ENCODE results near the gene NR1I3.

The NR1I3 gene

GRCh38 chr1:161199506-161200139 is 38.4 kb downstream of the NR1I3 start:
- peak overlapping the region; percentile 95 for H3K27ac ChIP-seq (ENCODE audit: low read length)
- no peaks in the 10 kb centered on the region for H3K9me3 ChIP-seq (ENCODE audit: control insufficient read depth in 1 of 2, low read length in 2 of 2)
- peak overlapping the region in 1 of 2 donors; percentile 17 for H3K4me3 ChIP-seq (ENCODE audit: low read depth in 1 of 2, low read length in 2 of 2)
- H3K27me3 ChIP-seq (ENCODE audit: low read depth, low read length), result no peaks in the 10 kb centered on the region
- H3K36me3 ChIP-seq (ENCODE audit: control insufficient read depth in 1 of 2, insufficient read depth in 2 of 2, low read length in 2 of 2), result peaks cover 8 to 14% of the 10 kb centered on the region in 2 donors
- peaks cover 18 to 51% of the 10 kb centered on the region in 2 donors for H3K4me1 ChIP-seq (ENCODE audit: control insufficient read depth in 1 of 2, insufficient read depth in 2 of 2, low read length in 2 of 2)

- H3K4me1 ChIP-seq (ENCODE audit: control insufficient read depth in 1 of 2, insufficient read depth in 2 of 2, low read length in 2 of 2), result peaks cover 18 to 51% of the 10 kb centered on the region in 2 donors
Observed at GRCh38 chr1:161198897-161199431, 39.0 kb downstream of the NR1I3 start, which contains the start of gene ADAMTS4. Gene ADAMTS4, minus strand, starts transcription at chr1:161199054. Its CDS starts 427 bp downstream, at chr1:161198627.

DNA sequence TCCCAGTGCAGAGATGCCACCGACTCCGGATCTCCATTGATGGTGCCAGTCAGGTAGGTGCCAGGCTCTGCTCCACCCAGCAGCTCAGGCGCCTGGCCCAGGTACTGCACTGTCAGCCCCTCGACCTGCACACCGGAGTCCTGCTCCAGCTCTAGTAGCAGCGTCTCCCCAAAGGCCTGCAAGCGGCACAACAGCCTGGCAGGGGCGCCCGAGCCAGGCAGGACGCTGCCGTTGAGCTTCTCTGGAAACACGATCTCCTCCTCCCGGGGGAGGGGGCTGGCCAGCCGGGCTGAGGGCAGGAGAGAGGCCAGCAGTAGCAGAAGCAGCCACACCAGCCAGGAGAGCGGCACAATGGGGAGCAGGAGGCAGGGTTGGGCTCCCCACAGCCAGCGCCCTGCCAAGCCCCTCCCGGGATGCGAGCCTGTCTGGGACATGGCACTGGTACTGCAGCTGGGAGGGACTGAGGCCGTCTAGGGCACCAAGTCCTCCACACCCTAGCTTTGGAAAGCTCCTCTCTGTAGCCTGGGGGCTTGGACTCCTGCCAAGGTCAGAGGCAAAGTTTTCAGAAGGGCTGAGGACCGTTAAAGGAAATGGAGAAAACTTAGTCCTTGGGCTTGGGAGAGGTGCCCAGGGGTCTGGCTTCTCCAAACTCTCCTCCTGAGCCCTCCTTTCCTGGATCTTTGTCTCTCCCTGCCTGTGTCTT is 39.7 kb downstream of the NR1I3 start:
- H3K9me3 ChIP-seq (ENCODE audit: control insufficient read depth in 1 of 2, low read length in 2 of 2), result no peaks in the 10 kb centered on the region
- no peaks in the 10 kb centered on the region for H3K27me3 ChIP-seq (ENCODE audit: low read depth, low read length)
- peaks cover 4 to 8% of the 10 kb centered on the region in 2 donors for H3K36me3 ChIP-seq (ENCODE audit: control insufficient read depth in 1 of 2, insufficient read depth in 2 of 2, low read length in 2 of 2)
- peaks cover 18 to 47% of the 10 kb centered on the region in 2 donors for H3K4me1 ChIP-seq (ENCODE audit: control insufficient read depth in 1 of 2, insufficient read depth in 2 of 2, low read length in 2 of 2)
- peak overlapping the region; percentile 95 for H3K27ac ChIP-seq (ENCODE audit: low read length)
- peak overlapping the region; percentile 60 to 68 for H3K4me3 ChIP-seq (ENCODE audit: low read depth in 1 of 2, low read length in 2 of 2)

More at GRCh38 chr1:161198897-161199431, 39.0 kb downstream of the NR1I3 start, which contains the start of gene ADAMTS4:
- Histone ChIP-seq H3K4me3 (ENCODE audit: low read depth in 1 of 2, low read length in 2 of 2) (peak within 1 kb of the TSS; percentile 60 to 68), H3K36me3 (ENCODE audit: control insufficient read depth in 1 of 2, insufficient read depth in 2 of 2, low read length in 2 of 2) (peaks cover 8% of the 10 kb centered on the region in 2 donors), H3K27ac (ENCODE audit: low read length) (peak within 1 kb of the TSS; percentile 95), H3K27me3 (ENCODE audit: low read depth, low read length) (no peaks in the 10 kb centered on the region), H3K9me3 (ENCODE audit: control insufficient read depth in 1 of 2, low read length in 2 of 2) (no peaks in the 10 kb centered on the region)

- peaks cover 4 to 8% of the 10 kb centered on the region in 2 donors for H3K36me3 ChIP-seq (ENCODE audit: control insufficient read depth in 1 of 2, insufficient read depth in 2 of 2, low read length in 2 of 2)
- no peaks in the 10 kb centered on the region for H3K27me3 ChIP-seq (ENCODE audit: low read depth, low read length)
- H3K4me1 ChIP-seq (ENCODE audit: control insufficient read depth in 1 of 2, insufficient read depth in 2 of 2, low read length in 2 of 2), result peaks cover 22 to 47% of the 10 kb centered on the region in 2 donors
- no peaks in the 10 kb centered on the region for H3K9me3 ChIP-seq (ENCODE audit: control insufficient read depth in 1 of 2, low read length in 2 of 2)
- peak overlapping the region; percentile 85 for H3K27ac ChIP-seq (ENCODE audit: low read length)
- H3K4me3 ChIP-seq (ENCODE audit: low read depth in 1 of 2, low read length in 2 of 2), result peak overlapping the region; percentile 60 to 68
Observed at GRCh38 chr1:161197560-161198193, 40.3 kb downstream of the NR1I3 start.

DNA sequence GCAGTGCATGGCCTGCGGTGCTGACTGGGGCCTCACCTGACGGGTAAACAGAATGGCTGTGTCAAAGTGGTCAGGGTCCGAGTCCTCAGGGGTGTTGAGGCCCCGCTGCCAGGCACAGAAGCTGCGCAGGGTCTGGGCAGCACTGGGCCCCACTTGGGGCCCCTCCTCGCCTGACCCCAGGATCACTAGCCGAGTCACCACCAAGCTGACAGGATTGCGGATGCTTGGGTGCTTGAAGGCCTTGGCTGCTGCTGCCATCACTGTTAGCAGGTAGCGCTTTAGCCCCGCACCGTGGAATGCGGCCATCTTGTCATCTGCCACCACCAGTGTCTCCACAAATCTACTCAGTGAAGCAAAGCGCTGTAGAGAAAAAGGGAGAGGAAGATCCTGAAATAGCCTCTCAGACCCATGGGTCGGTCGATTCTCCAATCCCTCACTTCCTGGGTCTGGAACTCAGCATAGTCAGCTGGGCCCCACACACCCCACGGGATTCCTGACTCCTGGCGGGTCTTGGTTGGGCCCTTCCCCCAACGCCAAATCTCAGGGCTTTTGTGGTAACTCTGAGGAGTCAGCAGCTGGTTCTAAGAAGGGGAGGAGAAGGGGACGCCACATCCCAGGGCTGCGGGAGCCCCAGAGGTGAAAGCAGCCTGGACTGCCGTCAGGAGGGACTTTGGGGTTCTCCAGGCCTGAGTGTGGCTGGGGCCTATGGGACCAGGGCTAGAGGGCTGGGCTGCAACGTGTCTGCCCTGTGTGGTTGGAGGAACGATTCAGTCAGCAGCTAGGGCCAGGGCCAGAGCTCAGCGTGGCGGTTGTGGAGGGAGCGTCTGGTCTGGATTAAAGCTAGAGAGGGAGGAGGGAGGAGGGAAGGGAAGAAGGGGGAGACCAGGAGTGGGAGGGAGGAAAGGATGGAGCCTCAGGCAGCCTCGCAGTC is 41.2 kb downstream of the NR1I3 start:
- Histone ChIP-seq H3K9me3 (ENCODE audit: control insufficient read depth in 1 of 2, low read length in 2 of 2) (no peaks in the 10 kb centered on the region), H3K27me3 (ENCODE audit: low read depth, low read length) (no peaks in the 10 kb centered on the region), H3K4me3 (ENCODE audit: low read depth in 1 of 2, low read length in 2 of 2) (peak overlapping the region; percentile 60 to 68), H3K4me1 (ENCODE audit: control insufficient read depth in 1 of 2, insufficient read depth in 2 of 2, low read length in 2 of 2) (peaks cover 25 to 50% of the 10 kb centered on the region in 2 donors), H3K36me3 (ENCODE audit: control insufficient read depth in 1 of 2, insufficient read depth in 2 of 2, low read length in 2 of 2) (peaks cover 8 to 11% of the 10 kb centered on the region in 2 donors), H3K27ac (ENCODE audit: low read length) (peak overlapping the region; percentile 85)

DNA sequence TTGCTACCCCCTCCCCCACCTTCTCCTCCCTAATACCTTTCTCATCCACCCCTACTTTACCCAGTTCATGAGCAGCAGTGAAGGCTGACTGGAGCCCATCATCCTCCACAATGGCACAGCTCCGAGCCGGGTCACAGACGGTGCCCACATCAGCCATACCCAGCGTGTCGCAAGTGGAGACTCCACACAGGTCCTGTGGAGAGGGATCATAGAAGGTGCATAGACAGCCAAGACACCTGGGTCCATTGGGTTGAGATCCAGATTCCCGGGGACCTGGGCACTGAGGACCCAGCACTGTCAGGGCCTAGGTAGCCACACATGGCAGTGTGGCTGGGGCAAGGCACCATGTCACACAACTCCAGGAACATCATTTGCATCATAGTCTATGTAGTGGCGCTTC is 41.9 kb downstream of the NR1I3 start:
- peaks cover 20 to 48% of the 10 kb centered on the region in 2 donors for H3K4me1 ChIP-seq (ENCODE audit: control insufficient read depth in 1 of 2, insufficient read depth in 2 of 2, low read length in 2 of 2)
- peaks cover 14 to 17% of the 10 kb centered on the region in 2 donors for H3K36me3 ChIP-seq (ENCODE audit: control insufficient read depth in 1 of 2, insufficient read depth in 2 of 2, low read length in 2 of 2)
- no peaks in the 10 kb centered on the region for H3K27me3 ChIP-seq (ENCODE audit: low read depth, low read length)
- H3K27ac ChIP-seq (ENCODE audit: low read length), result no peak overlapping the region
- H3K9me3 ChIP-seq (ENCODE audit: control insufficient read depth in 1 of 2, low read length in 2 of 2), result no peaks in the 10 kb centered on the region
- peak overlapping the region; percentile 60 to 68 for H3K4me3 ChIP-seq (ENCODE audit: low read depth in 1 of 2, low read length in 2 of 2)

GRCh38 chr1:161195171-161195570 is 42.8 kb downstream of the NR1I3 start:
- peak overlapping the region; percentile 36 to 68 for H3K4me3 ChIP-seq (ENCODE audit: low read depth in 1 of 2, low read length in 2 of 2)
- H3K36me3 ChIP-seq (ENCODE audit: control insufficient read depth in 1 of 2, insufficient read depth in 2 of 2, low read length in 2 of 2), result peaks cover 17 to 18% of the 10 kb centered on the region in 2 donors
- H3K4me1 ChIP-seq (ENCODE audit: control insufficient read depth in 1 of 2, insufficient read depth in 2 of 2, low read length in 2 of 2), result peaks cover 12 to 38% of the 10 kb centered on the region in 2 donors
- no peaks in the 10 kb centered on the region for H3K9me3 ChIP-seq (ENCODE audit: control insufficient read depth in 1 of 2, low read length in 2 of 2)
- H3K27ac ChIP-seq (ENCODE audit: low read length), result no peak overlapping the region
- no peaks in the 10 kb centered on the region for H3K27me3 ChIP-seq (ENCODE audit: low read depth, low read length)

DNA sequence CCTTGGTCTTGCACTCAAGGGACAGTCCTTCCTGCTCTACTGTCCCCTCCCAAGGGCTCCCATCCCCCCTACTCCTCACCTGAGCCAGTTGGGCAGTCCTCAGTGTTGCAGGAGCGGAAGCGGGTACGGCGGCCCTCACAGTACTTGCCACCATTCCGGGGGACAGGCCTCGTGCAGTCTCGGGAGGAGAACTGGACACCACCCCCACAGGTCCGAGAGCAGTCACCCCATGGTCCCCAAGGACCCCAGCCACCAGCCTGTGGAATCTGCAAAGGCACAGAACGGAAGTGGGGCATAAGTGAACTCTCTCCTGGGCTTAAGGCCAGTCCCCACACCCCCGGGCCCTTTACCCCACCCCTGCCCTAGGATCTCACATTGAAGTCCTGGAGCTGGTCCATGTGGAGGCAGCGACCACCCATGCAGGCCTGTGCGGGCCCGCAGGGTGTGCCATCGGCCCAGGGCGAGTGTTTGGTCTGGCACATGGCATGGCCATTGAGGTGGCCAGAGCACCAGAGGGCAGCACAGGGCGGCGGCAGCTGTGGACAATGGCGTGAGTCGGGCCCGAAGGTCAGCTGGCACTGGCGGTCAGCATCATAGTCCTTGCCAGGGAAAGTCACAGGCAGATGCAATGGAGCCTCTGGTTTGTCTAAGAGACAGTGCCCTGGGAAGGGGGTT is 44.3 kb downstream of the NR1I3 start:
- no peaks in the 10 kb centered on the region for H3K27me3 ChIP-seq (ENCODE audit: low read depth, low read length)
- H3K4me1 ChIP-seq (ENCODE audit: control insufficient read depth in 1 of 2, insufficient read depth in 2 of 2, low read length in 2 of 2), result peaks cover 12 to 33% of the 10 kb centered on the region in 2 donors
- H3K36me3 ChIP-seq (ENCODE audit: control insufficient read depth in 1 of 2, insufficient read depth in 2 of 2, low read length in 2 of 2), result peaks cover 17 to 18% of the 10 kb centered on the region in 2 donors
- H3K9me3 ChIP-seq (ENCODE audit: control insufficient read depth in 1 of 2, low read length in 2 of 2), result no peaks in the 10 kb centered on the region
- no peak overlapping the region for H3K27ac ChIP-seq (ENCODE audit: low read length)
- H3K4me3 ChIP-seq (ENCODE audit: low read depth in 1 of 2, low read length in 2 of 2), result no peak overlapping the region

GRCh38 chr1:161192476-161193465 is 45.2 kb downstream of the NR1I3 start:
- Histone ChIP-seq H3K36me3 (ENCODE audit: control insufficient read depth in 1 of 2, insufficient read depth in 2 of 2, low read length in 2 of 2) (peaks cover 17 to 18% of the 10 kb centered on the region in 2 donors), H3K4me1 (ENCODE audit: control insufficient read depth in 1 of 2, insufficient read depth in 2 of 2, low read length in 2 of 2) (peaks cover 12 to 25% of the 10 kb centered on the region in 2 donors), H3K27ac (ENCODE audit: low read length) (peak overlapping the region; percentile 23), H3K27me3 (ENCODE audit: low read depth, low read length) (no peaks in the 10 kb centered on the region), H3K4me3 (ENCODE audit: low read depth in 1 of 2, low read length in 2 of 2) (no peak overlapping the region), H3K9me3 (ENCODE audit: control insufficient read depth in 1 of 2, low read length in 2 of 2) (no peaks in the 10 kb centered on the region)

Measured in muscle layer of duodenum (tissue), 2 donors.